ENCODE measurements around the gene ZNF837.

ZNF837 gene

GRCh38 chr19:58372311-58373133 is 8.3 kb downstream of the ZNF837 start:
- no peak for DNase-seq (ENCODE audit: low read depth)

- DNase-seq (ENCODE audit: low read depth), result no peak
Observed at GRCh38 chr19:58368561-58369360, 12.1 kb downstream of the ZNF837 start.

GRCh38 chr19:58367698-58368454 is 13.0 kb downstream of the ZNF837 start:
- DNase-seq (ENCODE audit: low read depth), result no peak

GRCh38 chr19:58366585-58367430 is 14.0 kb downstream of the ZNF837 start:
- DNase-seq (ENCODE audit: low read depth), result no peak

- DNase-seq (ENCODE audit: low read depth), result no peak
Observed at GRCh38 chr19:58364146-58364545, 16.7 kb downstream of the ZNF837 start.

- peak; percentile 95 for DNase-seq (ENCODE audit: low read depth)
Observed at GRCh38 chr19:58362272-58362994, 18.4 kb downstream of the ZNF837 start, which contains the start of gene ZNF497. Gene ZNF497, minus strand, starts transcription at chr19:58362751. Its CDS starts 5,116 bp downstream, at chr19:58357635.

- peak; percentile 27 for DNase-seq (ENCODE audit: low read depth)
Observed at GRCh38 chr19:58361900-58362271, 18.9 kb downstream of the ZNF837 start.

GRCh38 chr19:58357481-58358145 is 23.2 kb downstream of the ZNF837 start:
- no peak for DNase-seq (ENCODE audit: low read depth)

GRCh38 chr19:58356766-58357480 is 23.9 kb downstream of the ZNF837 start:
- DNase-seq (ENCODE audit: low read depth), result no peak

- peak; percentile 16 for DNase-seq (ENCODE audit: low read depth)
Observed at GRCh38 chr19:58355908-58356765, 24.7 kb downstream of the ZNF837 start.

GRCh38 chr19:58355215-58355796 is 25.5 kb downstream of the ZNF837 start:
- no peak for DNase-seq (ENCODE audit: low read depth)

GRCh38 chr19:58354478-58355030 is 26.3 kb downstream of the ZNF837 start:
- no peak for DNase-seq (ENCODE audit: low read depth)

GRCh38 chr19:58353717-58354477 is 26.9 kb downstream of the ZNF837 start:
- DNase-seq (ENCODE audit: low read depth), result no peak

- no peak for DNase-seq (ENCODE audit: low read depth)
Observed at GRCh38 chr19:58352760-58353671, 27.8 kb downstream of the ZNF837 start, which contains the start of gene A1BG. Gene A1BG, minus strand, starts transcription at chr19:58353492. Its CDS starts 55 bp downstream, at chr19:58353437.

- DNase-seq (ENCODE audit: low read depth), result no peak
Observed at GRCh38 chr19:58351990-58352755, 28.7 kb downstream of the ZNF837 start.

Data from activated T-cell treated with anti-CD3 and anti-CD28 coated beads for 24 hours (primary cell).